RWPE1 (cell line): Measurements from ENCODE around the gene COA5.

Experiments used
- CTCF ChIA-PET: fragments of 350-600 bp; sonication (Branson Sonifier 250); formaldehyde crosslinking; extraction: SDS; loops from one replicate; lab custom pipeline; 2021; lab: Yijun Ruan, JAX
- POLR2A ChIA-PET: fragments of 400-600 bp; formaldehyde crosslinking; extraction: SDS; loops from one replicate; lab custom pipeline; 2020; ENCODE audit warnings: antibody characterized with exemption; ENCODE audit not compliant: low non-redundant PET; lab: Yijun Ruan, JAX
- DNase-seq: peaks from one replicate; pipeline ENCODE4 v3.0.0; 2012; ENCODE audit warnings: low spot score
- H3K27ac ChIP-seq: fragments of 450-650 bp; 2 replicates; pipeline ENCODE4 v1.5.1; 2017
- CTCF ChIP-seq: fragments of 450-650 bp; conservative IDR thresholded peaks from 2 replicates; pipeline ENCODE4 v1.5.1; 2017; ENCODE audit warnings: low read depth, mild to moderate bottlenecking

Gene COA5

GRCh38 chr2:98649135-98649991 lies 41.1 kb upstream of the COA5 start:
- H3K27ac ChIP-seq: no peak overlapping the region
- DNase-seq: peak; percentile 36
- peak; percentile 97 for TF ChIP-seq CTCF

GRCh38 chr2:98648451-98648850 lies 40.1 kb upstream of the COA5 start:
- H3K27ac ChIP-seq: no peak overlapping the region
- ChIA-PET POLR2A (no interaction called here), CTCF (interaction anchor here (0.5 to 1.5 kb wide), 5 partner anchors 39 to 1048 kb away, joined by 4 to 39 read pairs (median 4); no protein-coding TSS in a partner anchor)
- TF ChIP-seq CTCF: no peak
- DNase-seq: no peak

More at GRCh38 chr2:98649135-98649991, 41.1 kb upstream of the COA5 start:
- ChIA-PET POLR2A (no interaction called here), CTCF (interaction anchor here (0.5 to 1.5 kb wide), 35 partner anchors 10 to 1049 kb away, joined by 3 to 39 read pairs (median 4); no protein-coding TSS in a partner anchor)

- TF ChIP-seq CTCF: no peak
- POLR2A ChIA-PET: no interaction called here
- no peak overlapping the region for H3K27ac ChIP-seq
- CTCF ChIA-PET: interaction anchor here (0.7 kb wide), 1 partner anchor 268 kb away, joined by 7 read pairs; no protein-coding TSS in a partner anchor
- DNase-seq: peak; percentile 20
Observed at GRCh38 chr2:98647636-98648035, 39.3 kb upstream of the COA5 start.

GRCh38 chr2:98643496-98644100 lies 35.3 kb upstream of the COA5 start:
- ChIA-PET POLR2A (no interaction called here), CTCF (interaction anchor here (0.6 kb wide), 2 partner anchors 40 to 736 kb away, joined by 3 read pairs; no protein-coding TSS in a partner anchor)
- no peak for TF ChIP-seq CTCF
- no peak overlapping the region for H3K27ac ChIP-seq
- no peak for DNase-seq

- POLR2A ChIA-PET: no interaction called here
- TF ChIP-seq CTCF: no peak
- CTCF ChIA-PET: interaction anchor here (1.5 kb wide), 1 partner anchor 12 kb away, joined by 6 read pairs; no protein-coding TSS in a partner anchor
- no peak overlapping the region for H3K27ac ChIP-seq
- no peak for DNase-seq
Observed at GRCh38 chr2:98637401-98638147, 29.3 kb upstream of the COA5 start.
